HG03558 (cell line): Measurements from ENCODE around the gene SLC7A14.

Experiments
- ATAC-seq: cut with Tn5 transposase; IDR thresholded peaks from one replicate; pipeline ENCODE4 v1.9.1; 2021; ENCODE audit warnings: moderate number of reproducible peaks; ENCODE audit not compliant: unreplicated experiment; ENCODE audit errors: extremely low read depth

The SLC7A14 gene

DNA sequence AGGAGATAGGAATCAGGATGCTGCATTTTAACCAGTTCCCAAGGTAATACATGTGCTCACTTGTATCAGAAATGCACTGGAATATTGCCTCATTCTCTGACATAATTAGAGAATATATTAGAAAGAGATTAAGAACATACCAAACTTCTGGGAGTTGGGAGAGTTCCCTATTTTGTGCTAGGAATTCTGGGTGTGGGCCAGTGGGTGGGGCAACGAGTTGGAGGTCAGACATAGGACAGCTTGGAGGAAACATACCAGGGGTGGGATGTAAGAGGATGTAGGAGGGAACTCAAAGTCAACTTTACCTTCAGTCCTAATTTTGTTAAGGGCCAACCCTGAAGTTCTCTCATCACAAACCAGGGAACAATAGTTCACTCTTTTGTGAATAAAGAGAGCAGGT is 83.6 kb downstream of the SLC7A14 start:
- no peak for ATAC-seq

DNA sequence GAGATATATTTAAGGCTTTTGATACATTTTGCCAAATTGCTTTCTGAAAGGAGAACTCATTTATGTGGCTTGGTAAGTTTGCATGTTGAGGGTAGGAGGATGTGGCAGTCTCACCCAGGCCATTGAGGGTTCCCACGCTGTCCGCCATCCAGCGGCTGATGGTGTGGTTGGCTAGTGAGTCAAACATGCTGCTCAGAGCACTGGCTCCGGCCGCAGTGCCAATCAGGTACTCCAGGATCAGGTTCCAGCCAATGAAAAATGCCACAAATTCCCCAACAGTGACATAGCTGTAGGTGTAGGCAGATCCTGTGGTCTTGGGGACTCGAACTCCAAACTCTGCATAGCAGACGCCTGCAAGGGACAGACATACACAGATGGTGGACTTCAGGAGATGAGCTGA is 84.9 kb downstream of the SLC7A14 start:
- no peak for ATAC-seq

DNA sequence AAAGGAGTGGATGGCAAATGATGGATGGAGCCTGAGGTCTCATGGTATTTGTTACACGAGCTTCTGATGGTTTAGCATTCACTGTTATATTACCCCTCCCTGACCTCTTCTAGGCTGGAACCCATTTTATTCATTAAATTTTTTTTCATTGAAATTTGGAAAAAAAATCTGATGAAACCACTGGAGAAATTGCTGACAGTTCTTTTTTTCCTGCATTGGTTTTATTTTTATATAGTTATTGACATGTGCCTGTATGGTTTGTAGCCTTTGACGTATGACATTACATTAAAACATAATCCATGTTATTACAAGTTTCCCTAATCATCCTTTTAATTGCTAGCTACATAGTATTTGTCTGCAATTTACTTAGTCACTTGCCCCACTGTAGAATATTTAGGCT is 85.4 kb downstream of the SLC7A14 start:
- ATAC-seq, result no peak

DNA sequence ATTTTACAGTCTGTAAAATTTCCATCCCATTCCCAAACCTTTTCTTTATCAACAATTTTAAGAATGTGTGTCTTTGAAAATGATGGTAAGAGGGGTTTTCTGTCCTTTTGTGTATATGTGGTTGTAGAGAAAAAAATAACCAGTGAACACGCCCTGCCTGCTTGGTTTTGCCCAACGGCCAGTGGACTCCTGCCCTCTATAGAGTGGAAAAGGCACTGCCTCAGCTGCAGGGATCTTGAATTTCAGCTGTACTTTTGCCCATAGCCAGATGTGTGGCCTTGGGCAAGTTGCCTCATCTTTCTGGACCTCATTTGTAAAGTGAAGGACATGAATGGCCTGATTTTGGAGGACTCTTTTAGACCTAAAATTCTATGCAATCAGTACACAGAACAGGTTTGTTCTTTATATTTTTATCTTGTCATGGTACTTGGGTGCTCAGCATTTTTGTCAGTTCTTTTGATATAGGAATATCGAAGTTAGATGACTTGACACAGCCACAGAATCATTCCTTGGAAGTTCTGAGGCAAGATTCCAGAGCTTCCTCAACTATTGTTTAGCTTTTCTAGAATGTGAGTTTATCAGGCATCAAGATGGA is 86.2 kb downstream of the SLC7A14 start:
- no peak for ATAC-seq

DNA sequence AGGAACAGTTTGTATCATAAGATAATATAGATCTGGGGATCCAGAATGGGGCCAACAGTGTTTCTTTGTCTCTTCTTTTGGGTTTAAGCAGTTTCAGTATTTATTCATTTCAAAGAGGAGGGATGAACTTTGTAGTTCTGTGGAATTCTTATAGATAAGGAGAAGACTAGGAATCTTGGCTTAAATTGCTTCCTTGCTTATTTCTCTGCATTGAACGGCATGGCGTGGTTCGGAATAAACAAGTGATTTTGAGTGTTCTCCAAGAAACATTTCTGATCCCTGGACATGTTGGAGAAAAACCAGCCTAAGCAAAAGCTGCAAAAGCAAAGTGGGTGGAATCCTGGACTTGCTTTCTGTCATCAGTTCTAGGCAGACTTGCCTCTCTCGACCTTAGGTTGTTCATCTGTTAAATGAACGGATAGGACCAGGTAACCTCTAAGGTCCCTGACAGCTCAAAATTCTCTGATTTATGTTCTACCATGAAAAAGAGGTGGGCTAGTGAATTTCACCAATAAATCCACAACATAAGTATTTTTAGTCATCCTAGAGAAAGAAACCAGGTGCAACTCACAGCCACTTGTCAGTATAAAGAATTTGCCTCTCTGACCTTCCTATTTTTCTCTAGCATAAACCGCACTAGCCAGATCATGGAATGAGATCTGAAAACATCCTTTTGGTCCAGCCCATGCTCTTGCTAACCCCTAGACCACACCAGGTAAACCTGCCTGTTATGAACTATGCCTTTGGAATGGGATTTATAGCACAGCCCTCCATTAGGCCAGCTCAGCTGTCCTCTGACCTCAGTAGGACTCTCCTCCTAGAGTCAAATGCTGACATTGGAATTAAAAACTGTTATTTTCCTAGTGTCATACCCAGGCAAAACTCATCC is 88.4 kb downstream of the SLC7A14 start:
- no peak for ATAC-seq

DNA sequence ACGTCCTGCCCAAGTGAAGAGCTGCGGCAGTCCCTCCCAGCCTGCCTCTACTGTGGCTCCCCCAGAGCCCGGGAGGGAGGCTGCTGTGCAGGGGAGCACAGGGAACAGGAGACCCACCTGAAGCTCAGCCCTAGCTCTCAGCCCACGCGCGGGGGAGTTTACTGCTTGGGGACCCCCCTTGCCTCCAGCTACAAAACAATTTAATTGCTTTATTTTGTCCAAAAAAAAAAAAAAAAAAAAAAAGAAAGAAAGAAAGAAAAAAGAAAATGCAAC is 89.1 kb downstream of the SLC7A14 start:
- ATAC-seq, result no peak

DNA sequence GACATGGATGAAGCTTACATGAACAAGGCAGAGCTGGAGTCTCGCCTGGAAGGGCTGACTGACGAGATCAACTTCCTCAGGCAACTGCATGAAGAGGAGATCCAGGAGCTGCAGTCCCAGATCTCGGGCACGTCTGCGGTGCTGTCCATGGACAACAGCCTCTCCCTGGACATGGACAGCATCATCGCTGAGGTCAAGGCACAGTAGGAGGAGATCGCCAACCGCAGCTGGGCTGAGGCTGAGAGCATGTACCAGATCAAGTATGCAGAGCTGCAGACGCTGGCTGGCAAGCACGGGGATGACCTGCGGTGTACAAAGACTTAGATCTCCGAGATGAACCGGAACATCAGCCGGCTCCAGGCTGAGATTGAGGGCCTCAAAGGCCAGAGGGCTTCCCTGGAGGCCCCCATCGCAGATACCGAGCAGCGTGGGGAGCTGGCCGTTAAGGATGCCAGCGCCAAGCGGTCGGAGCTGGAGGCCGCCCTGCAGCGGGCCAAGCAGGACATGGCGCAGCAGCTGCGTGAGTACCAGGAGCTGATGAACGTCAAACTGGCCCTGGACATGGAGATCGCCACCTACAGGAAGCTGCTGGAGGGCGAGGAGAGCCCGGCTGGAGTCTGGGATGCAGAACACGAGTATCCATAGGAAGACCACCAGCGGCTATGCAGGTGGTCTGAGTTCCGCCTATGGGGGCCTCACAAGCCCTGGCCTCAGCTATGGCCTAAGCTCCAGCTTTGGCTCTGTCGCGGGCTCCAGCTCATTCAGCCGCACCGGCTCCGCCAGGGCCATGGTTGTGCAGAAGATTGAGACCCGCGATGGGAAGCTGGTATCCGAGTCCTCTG is 89.6 kb downstream of the SLC7A14 start:
- ATAC-seq, result no peak

DNA sequence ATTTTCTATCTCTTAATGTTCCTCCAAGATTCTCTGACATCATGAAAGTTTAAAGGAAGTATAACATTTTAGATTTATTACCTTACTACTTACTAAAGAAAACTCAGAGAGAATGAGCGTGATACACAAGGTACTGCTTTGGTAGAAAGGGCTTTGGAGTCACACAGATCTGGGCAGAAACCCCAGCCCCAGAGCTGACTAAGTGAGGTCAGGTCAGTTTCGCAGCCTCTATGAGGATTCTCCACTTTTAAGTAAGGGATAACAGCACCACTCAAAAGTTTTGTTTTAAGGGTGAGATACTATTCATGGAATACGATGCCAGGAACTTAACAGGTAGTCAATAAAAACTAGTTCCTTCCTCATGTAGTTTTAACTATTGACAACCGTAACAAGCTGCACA is 91.1 kb downstream of the SLC7A14 start:
- no peak for ATAC-seq

DNA sequence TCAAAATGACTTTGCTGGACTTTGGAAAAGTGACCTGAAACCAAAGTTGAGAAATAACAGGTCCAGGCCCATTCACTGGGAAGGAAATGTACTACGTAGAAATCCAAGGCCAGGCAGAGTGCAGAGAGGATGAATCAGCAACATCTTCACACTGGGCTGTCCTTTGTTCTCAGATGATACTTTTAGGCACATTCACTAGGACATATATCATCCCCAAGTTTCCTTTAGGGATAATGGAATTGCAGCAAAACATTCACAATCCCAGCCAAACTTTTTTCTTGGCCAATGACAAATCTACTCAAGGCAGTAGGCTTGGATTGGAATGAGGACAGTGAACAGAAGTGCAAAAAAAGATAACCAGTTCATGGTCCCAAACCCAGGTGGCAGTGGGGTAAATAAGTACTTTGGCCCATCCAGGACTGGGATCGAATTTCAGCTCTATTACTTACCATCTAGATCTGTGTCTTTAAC is 92.1 kb downstream of the SLC7A14 start:
- no peak for ATAC-seq

DNA sequence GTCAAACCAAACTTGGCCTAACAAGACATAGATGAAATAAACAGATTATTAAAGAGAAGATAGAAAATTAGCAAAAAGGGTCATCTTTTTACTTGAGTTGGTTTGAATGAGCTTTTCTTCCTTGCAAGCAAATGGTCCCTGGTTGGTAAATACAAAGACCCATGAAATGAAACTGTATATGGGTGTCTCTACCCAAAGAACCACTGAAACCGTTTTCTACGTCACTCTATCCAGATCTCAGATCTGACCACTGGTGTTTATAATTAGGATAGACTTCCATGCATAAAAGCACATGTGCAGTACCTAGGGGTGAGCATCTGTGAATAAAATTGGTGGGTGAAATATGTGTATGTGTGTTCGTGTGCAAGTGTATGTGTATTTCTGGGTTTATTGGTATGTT is 94.0 kb downstream of the SLC7A14 start:
- ATAC-seq, result no peak

DNA sequence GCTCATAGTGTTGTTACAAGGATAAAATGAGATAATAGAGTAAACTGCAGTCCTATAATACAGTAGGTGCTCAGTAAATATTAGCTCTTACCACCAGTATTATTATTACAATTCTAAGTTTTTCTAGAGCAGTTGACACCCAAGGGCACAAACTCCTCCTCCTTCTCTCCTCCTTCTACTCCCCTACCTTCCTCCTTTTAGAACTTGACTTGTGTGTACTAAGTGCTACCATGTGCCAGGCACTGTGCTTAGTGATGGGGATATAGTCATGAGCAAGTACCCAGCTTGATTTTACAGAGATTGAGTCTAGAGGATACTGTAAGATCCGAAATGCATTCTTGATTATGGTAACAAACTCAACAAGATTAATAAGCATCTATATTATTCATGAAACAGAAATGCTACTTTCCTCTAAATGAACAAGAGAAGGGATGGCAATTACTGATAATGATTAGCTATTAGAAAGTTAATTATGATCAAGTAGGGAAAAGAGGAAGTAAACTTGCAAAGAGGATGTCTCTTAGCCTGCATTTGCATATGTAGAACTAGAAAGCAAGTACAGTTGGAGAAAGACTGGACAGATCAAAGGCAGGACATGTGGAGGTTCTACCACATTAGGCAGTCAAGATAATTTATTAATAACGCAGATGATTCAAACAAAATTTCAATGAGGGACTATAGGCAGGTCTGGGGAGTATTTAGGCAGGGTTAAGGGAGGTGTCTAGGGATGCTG is 94.9 kb downstream of the SLC7A14 start:
- ATAC-seq, result no peak

DNA sequence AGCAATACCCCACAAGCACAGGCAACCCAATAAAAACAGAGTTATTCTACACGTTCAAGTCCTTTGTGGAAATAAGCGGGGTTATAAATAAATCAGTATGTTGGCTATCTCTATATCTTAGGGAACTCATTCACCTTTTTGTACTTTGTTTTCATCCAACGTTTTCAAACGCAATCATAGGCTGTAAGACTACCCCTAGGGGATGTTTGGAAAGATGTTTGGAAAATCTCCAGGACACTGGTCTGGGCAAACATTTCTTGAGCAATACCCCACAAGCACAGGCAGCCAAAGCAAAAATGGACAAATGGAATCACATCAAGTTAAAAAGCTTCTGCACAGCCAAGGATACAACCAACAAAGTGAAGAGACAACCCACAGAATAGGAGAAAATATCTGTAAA is 97.1 kb downstream of the SLC7A14 start:
- no peak for ATAC-seq

DNA sequence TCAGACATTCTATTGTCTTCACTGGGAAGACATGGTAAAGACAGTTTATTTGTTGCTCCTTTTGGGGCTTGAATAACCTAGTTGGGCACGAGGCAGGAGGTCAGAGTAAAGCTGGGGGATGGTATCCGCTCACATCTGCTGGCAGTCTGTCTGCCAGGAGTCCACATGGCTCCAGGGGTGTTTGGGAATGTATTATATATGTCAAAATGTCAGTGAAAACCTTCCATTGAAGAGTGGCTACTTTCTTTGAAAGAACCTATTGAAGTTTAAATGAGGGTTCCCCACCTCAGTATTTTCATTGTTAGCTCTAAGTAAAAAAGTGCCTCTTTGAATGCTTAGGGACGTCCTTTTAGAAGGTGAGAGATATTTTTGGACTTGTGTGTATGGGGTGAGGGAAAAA is 98.8 kb downstream of the SLC7A14 start:
- no peak for ATAC-seq

DNA sequence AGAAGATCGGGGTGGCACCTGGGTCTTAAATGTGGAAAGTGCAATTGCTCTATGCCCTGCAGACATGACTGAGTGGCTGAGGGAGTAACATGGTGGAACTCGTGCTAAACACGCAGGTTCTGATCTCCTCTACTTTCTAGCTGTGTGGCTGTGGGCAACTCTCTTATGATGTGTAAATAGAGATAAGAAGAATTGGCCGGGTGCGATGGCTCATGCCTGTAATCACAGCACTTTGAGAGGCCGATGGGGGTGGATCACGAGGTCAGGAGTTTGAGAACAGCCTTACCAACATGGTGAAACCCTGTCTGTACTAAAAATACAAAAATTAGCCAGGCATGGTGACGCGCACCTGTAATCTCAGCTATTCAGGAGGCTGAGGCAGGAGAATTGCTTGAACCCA is 99.5 kb downstream of the SLC7A14 start:
- ATAC-seq, result no peak

DNA sequence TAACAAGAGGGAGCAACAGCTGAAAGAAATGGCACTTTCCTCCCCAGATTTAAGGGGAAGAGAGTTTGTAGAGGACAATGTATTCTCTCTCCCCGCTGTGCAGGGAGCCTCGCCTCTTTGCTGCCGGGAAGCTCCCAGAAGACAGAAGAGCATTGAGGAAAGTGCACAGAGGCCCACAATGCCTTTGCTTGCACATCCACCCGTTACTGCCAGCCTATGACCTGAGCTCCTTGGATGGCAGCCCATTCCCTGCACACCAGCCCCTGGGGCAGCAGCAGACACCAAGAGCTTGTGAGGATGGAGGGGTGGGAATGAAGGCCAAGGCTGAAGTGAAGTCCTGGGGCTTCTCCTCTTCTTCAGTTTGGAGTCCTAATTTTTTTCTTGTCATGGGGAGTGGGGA is 100.2 kb downstream of the SLC7A14 start:
- ATAC-seq, result no peak

DNA sequence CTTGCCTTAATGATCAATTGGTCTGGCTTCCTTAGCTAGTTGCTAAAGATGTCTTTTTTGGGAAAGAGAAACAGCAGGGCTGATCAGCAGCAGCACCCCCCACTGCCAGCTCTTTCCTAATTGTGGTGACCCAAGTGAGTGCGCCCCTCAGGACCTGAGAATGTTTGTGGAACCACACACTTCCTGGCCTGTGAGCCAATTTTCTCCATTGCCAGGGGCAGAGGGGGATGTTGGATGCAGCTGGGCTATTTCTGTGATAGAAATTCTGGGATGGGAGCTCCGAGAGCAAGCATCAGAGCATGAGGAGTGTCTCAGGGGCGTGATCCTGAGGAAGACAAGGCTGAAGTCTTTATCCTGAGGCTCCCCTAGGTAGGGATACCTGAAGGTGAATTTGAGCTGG is 100.6 kb downstream of the SLC7A14 start:
- no peak for ATAC-seq

DNA sequence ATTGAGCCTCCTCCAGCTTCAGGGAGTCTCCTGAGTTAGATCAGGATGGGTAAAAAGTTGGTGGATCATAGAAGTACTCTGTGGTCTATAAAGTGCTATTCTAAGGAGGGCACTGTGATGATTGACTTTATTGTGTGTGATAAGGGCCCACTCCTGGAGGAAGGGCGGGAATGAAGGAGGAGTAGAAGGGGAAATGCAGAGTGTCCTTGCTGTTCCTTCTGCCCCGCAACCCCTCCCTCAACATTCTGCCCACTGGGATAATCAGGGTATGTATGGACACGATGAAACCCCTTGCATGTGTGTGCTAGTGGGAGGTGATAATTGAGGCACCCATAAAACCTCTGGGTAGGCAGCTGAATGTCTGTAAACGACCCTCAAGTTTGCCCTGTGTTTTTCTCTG is 101.0 kb downstream of the SLC7A14 start:
- ATAC-seq, result no peak

DNA sequence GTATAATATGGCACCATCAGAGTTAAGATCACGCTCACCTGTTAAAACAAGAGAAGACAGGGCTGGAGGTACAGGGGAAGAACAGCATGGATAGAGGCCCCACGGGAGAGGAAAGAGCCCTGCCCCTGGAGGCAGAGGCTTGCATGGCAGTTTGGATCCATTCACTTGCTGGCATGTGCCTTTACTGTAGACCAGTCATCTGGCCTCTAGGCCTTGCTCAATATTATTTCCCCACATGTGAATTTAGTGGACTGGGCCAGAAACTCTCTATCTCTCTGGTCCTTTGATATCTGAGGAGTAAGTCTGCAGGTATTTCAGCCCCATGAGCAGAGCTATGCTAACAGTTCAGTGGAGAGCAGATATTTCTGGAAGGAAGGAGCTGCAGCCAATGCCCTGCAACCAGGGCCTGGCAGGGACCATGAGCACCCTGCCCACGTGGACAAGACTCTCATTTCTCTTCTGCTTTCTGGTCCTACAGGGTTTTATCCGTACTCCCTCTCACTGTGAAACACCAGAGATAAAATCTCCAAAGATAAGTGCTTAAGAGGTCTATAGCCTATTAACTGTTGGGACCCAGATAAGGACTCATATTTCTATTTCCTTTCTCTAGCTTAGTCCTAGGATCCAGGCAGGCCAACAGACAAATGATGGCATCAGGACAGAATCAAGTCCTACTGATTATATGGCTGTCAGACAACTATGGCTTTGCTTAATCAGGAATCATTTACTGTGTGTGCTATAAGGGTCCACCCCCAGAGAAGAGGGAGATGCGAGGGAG is 102.2 kb downstream of the SLC7A14 start:
- ATAC-seq, result no peak

DNA sequence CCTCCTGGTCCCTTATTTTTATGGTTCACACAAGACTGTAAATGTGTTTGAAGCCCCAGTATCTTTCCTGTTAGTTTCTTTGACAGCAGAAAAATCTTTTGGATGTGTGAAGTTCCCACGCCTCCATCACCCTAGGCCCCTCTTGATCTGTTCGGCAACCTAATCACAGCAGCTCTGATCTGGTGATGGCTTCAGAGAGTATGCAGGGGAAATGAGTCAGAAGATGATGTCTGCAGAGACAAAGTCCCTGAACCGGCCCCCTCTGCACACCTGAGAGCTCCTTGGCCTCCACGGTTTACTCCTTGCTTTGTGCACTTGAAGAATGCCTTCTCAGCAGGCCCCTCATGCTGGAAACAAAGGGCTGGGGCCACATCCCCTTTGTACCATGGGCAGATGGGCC is 103.7 kb downstream of the SLC7A14 start:
- no peak for ATAC-seq

DNA sequence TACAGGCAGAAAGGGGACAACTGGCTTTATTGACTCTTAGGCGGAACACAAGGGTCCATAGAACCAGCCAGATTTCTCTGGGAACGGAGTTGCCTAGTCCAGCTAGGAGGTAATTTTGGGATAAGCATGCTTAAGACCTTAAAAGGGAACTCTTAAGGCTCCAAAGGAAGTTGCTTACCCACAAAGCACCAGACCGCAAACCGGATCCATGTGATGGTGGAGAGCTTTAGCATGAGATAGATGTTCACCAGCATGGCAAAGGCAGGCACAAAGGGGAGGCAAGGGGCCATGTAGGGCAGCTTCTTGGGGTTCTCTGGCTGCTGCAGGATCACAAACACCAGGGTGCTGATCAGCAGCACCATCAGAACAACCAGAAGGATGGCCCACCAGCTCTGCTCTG is 105.8 kb downstream of the SLC7A14 start:
- no peak for ATAC-seq
